ENCODE measurements around the gene TM7SF2.

The TM7SF2 gene

DNA sequence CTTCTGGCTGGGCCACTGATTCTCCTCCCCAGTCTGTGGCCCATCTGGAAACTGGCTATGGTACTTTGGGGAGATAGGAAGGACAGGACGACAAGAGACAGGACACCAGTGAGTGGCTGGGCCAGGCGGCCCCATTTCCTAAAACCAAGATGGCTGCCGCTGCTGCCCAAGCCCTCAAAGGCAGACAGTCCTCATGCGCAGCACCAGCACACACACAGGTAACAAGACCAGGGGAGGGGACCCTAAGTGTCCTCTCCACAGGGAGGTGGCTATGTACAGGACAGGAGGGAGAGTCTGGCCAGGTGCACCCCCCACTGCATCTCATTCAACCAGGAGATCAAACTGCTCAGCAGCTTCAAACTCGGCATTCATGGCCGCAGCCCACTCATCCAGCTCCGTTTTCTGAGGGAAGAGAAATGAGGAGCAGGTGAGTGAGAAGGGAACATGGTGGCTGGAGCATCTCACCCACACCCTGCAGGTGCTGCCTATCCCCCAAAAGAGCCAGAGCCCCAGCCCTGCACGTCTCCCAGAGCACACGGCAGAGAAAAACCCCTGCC, 32.8 kb upstream of the TM7SF2 start:
- Histone ChIP-seq H3K4me1 (no peaks in the 10 kb centered on the region), H3K36me3 (peaks cover 3% of the 10 kb centered on the region; the same call in 1 of the 2 replicates), H3K27me3 (no peaks in the 10 kb centered on the region), H3K9me3 (no peaks in the 10 kb centered on the region), H3K4me3 (ENCODE audit: low read depth, low read length) (no peak overlapping the region)
- no peak for TF ChIP-seq CTCF (IDR thresholded peaks at IDR 0.05; ENCODE audit: low read depth, low read length)
- DNase-seq = no peak

GRCh38 chr11:65083134-65083833, 28.4 kb upstream of the TM7SF2 start:
- no peak for DNase-seq
- peaks cover 3% of the 10 kb centered on the region; the same call in 1 of the 2 replicates for H3K36me3 ChIP-seq

GRCh38 chr11:65083834-65084597, 27.7 kb upstream of the TM7SF2 start, which contains the start of the genes CDCA5 and ZFPL1:
Gene CDCA5, minus strand, starts transcription at chr11:65084040. Its CDS starts 62 bp downstream, at chr11:65083978.
Gene ZFPL1, plus strand, starts transcription at chr11:65084222. Its CDS starts 477 bp downstream, at chr11:65084699.
- no peaks in the 10 kb centered on the region for H3K27me3 ChIP-seq
- peak within 1 kb of the TSS; percentile 92 for H3K4me3 ChIP-seq (ENCODE audit: low read depth, low read length)
- no peaks in the 10 kb centered on the region for H3K9me3 ChIP-seq
- TF ChIP-seq CTCF (IDR thresholded peaks at IDR 0.05; ENCODE audit: low read depth, low read length) = no peak
- DNase-seq = peak; percentile 89
- H3K36me3 ChIP-seq = no peaks in the 10 kb centered on the region
- H3K4me1 ChIP-seq = no peaks in the 10 kb centered on the region

More at GRCh38 chr11:65083134-65083833, 28.4 kb upstream of the TM7SF2 start:
- TF ChIP-seq CTCF (IDR thresholded peaks at IDR 0.05; ENCODE audit: low read depth, low read length) = no peak
- Histone ChIP-seq H3K4me3 (ENCODE audit: low read depth, low read length) (peak overlapping the region; percentile 92), H3K4me1 (no peaks in the 10 kb centered on the region), H3K9me3 (no peaks in the 10 kb centered on the region), H3K27me3 (no peaks in the 10 kb centered on the region)

DNA sequence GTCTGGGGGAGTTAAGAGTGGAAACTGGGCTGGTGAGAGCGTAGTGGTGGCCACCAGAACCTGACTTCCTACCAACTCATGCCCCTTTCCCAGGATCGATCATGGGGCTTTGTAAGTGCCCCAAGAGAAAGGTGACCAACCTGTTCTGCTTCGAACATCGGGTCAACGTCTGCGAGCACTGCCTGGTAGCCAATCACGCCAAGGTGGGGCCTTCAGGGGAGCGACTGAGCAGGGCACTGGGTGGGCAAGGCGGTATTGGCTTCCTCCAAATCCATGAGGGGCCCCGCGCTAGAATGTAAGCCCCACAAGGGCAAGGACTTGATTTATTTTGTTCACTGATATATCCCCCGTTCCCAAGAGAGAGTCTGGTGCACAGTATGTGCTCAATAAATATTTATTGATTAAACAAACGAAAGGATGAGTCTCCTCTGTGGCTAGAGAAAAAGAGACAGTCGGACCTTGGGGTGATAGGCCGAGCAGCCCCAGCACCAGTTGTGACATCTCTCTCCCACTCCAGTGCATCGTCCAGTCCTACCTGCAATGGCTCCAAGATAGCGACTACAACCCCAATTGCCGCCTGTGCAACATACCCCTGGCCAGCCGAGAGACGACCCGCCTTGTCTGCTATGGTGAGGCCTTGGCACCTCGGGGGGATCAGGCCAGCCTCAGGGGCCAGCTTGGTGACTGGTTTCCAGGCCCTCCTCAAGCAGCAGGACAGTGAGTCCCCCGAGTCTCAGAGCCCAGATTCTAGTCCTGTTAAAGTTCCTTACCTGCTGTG, 26.9 kb upstream of the TM7SF2 start:
- no peaks in the 10 kb centered on the region for H3K27me3 ChIP-seq
- H3K9me3 ChIP-seq = no peaks in the 10 kb centered on the region
- H3K4me1 ChIP-seq = no peaks in the 10 kb centered on the region
- H3K4me3 ChIP-seq (ENCODE audit: low read depth, low read length) = peak overlapping the region; percentile 92
- no peak for DNase-seq
- H3K36me3 ChIP-seq = no peaks in the 10 kb centered on the region
- no peak for TF ChIP-seq CTCF (IDR thresholded peaks at IDR 0.05; ENCODE audit: low read depth, low read length)

GRCh38 chr11:65085446-65085845, 26.2 kb upstream of the TM7SF2 start:
- no peak for TF ChIP-seq CTCF (IDR thresholded peaks at IDR 0.05; ENCODE audit: low read depth, low read length)
- H3K9me3 ChIP-seq = no peaks in the 10 kb centered on the region
- H3K4me3 ChIP-seq (ENCODE audit: low read depth, low read length) = no peak overlapping the region
- H3K27me3 ChIP-seq = no peaks in the 10 kb centered on the region
- no peak for DNase-seq
- no peaks in the 10 kb centered on the region for H3K4me1 ChIP-seq
- no peaks in the 10 kb centered on the region for H3K36me3 ChIP-seq
